CD4-positive, alpha-beta T cell treated with Interleukin-21 for 1 hour (primary cell): Measurements from ENCODE around the gene EPS8.
"Not testable (repeated sequence)": the region's sequence is repeated elsewhere in the genome, so short reads cannot be mapped to it uniquely, and the experiment has no call there.

ENCODE experiments used
- DNase-seq: peaks from one replicate; pipeline ENCODE4 v3.0.0-alpha.2; 2020

Gene EPS8

GRCh38 chr12:15752785-15753184 lies 36.4 kb downstream of the EPS8 start:
- DNase-seq: no peak

GRCh38 chr12:15751741-15752140 lies 37.4 kb downstream of the EPS8 start:
- DNase-seq: no peak

DNA sequence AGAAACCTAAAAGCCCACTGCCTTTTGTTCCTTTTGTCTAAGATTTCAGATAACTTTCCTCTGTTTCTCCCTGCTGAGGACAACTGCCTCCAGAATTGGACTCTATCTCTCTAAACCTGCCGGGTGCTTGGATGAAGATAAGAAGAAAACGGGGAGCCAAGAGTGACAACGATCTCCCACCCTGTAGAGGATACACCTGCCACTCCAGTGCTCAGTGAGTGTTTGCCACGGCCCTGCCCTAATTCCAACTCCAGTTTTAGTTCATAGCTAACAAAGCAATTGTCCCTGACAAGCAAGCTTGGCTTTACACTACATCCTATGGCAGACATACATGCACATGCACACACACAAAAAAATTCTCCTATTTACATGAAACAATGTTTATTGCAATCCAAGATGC lies 39.3 kb downstream of the EPS8 start:
- no peak for DNase-seq

DNA sequence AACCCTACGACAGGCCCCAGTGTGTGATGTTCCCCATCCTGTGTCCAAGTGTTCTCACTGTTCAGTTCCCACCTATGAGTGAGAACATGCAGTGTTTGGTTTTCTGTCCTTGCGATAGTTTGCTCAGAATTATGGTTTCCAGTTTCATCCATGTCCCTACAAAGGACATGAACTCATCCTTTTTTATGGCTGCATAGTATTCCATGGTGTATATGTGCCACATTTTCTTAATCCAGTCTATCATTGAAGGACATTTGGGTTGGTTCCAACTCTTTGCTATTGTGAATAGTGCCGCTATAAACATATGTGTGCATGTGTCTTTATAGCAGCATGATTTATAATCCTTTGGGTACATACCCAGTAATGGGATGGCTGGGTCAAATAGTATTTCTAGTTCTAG lies 47.3 kb downstream of the EPS8 start:
- DNase-seq: not testable (repeated sequence)

DNA sequence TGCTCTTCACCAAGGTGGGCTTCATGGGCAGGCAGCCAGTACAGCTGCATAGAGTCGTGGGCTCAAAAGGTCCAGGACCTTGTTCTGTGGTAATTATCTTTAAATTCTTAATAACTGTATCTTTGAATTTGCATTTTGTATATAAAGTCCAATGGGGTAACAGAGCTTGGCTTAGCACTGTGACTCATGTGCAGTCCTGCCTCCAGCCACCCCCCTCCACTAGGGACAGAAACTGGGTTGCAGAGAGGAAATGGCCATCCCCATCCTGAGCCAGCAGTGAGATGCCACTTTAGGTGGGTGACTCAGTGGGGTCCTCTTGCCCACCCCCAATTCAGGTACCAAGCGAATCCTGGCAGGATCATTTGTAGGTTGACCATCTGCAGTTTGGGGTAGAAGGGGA lies 48.1 kb downstream of the EPS8 start:
- DNase-seq: no peak

GRCh38 chr12:15740389-15740788 lies 48.8 kb downstream of the EPS8 start:
- DNase-seq: not testable (repeated sequence)

DNA sequence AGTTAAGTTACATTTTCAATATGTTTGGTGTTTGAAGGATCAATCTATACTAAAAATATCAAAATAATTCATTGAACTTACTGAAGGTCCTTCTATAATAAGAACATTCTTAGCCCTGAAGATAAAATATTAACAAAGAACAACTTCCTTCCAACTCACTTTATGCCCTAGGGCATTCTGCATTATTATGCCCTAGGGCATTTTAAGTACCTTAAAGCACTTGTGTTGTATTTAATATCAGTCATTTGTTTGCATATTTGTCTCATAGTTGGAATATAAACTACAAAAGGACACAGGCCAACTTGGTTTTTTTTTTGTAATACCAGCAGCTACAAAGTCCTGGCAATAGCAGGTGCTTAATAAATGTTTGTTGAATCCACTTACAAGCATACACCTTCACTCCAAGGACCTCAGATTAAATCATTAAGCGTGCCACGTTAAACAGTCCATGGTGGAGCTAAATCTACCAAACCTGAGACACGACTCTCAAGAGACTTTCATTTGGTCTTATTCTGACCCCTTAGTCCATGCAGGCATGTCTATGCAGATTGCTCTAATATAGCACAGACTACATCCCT lies 50.7 kb downstream of the EPS8 start:
- DNase-seq: no peak

GRCh38 chr12:15735837-15736615 lies 53.2 kb downstream of the EPS8 start:
- DNase-seq: no peak

DNA sequence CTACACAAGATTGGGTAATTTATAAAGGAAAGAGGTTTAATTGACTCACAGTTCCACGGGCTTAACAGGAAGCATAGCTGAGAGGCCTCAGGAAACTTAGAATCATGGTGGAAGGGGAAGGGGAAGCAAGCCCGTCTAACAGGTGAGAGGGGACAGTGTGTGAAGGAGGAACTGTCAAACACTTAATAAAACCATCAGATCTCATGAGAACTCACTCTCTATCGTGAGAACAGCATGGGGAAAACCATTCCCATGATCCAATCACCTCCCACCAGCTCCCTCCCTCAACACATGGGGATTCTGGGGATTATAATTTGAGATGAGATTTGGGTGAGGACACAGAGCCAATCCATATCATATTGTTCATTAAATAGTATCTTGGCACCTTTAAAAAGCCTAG lies 56.1 kb downstream of the EPS8 start:
- DNase-seq: no peak

- no peak for DNase-seq
Observed at GRCh38 chr12:15732341-15733061, 56.7 kb downstream of the EPS8 start.

DNA sequence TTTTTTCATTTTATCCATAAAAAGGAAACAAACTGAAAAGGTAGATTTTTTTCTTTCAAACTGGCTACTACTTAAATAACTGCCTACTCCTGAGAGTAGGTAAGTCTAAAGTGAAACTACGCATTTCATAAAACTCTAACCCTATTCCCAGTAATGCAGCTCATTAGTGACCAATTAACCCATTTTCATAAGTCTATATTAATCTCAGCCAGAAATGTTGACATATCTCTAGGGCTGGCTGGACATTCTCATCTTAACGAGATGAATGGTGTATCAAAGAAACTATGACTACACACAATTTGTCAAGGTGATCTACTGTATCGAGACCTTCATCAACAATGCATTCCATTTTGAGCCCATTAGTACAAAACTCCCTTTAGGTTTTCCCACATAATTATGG lies 57.2 kb downstream of the EPS8 start:
- no peak for DNase-seq

DNA sequence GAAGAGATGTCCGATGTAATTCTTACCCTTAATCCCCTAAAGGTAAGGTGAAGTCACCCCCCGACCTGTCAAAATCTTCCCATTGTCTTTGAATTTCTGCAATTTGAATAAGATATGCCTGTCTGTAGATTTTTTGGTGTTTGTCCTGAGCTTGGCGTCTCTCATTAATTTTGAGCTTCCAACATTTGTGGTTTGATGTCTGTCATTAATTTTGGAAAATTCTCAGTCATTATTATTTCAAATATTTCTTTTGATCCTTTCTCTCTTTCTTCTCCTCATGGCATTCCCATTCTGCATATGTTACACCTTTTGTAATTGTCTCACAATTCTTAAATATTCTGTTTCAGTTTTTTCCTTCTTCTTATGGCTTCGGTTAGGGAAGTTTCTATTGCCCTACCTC lies 60.1 kb downstream of the EPS8 start:
- no peak for DNase-seq

- no peak for DNase-seq
Observed at GRCh38 chr12:15728118-15728598, 61.0 kb downstream of the EPS8 start.

DNA sequence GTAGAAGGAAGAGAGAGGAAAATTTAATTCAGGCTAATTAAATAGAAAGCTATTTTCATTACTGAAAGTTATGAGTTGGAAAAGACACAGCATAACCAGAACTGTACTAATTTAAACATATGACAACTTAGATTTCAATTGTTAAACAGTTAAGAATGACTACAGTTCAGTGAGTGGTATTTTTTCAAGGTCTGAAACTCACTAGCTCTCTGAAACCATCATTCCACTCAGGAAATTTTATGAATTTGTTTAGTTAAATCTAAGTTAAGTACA lies 62.4 kb downstream of the EPS8 start:
- DNase-seq: no peak

DNA sequence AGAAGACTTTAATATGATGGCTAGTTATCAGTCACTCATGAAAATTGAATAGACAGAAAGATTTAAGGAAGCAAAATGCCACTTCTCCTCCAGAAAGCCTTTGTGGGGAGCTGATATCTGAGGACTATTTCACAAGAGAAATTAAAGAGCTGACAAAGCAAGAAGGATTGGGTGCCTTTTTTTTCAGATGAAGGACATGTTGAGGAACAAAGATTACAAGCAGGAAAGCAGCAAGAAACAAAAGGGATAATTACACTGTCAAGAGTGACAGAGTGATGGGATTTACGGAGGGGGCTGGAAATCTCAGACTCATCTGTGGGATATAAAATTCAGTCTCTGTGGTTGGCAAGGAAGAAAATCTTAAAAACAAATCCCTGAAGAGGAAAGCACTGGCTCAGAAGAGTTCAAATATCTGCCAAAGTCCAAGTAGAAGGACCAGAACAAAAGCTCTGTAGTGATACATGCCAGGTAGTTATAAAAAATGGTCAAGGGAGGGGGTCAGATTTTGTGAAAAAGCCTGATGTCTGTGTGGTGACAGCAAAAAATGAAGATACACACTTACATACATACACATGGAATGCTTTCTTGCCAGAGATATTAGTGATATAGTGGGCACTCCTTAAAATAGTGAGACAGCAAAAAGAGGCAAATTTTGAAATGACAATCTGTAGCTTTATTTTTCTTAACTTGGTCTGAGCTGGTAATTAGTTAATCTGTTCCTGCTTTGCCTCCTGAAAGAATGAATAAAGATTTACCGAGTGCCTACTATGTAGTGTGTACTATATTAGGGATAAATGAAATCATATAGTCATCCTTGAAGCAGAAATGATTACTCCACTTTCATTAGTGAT lies 62.9 kb downstream of the EPS8 start:
- DNase-seq: no peak

- DNase-seq: no peak
Observed at GRCh38 chr12:15722951-15723350, 66.2 kb downstream of the EPS8 start.

GRCh38 chr12:15721316-15722115 lies 67.7 kb downstream of the EPS8 start:
- DNase-seq: no peak

DNA sequence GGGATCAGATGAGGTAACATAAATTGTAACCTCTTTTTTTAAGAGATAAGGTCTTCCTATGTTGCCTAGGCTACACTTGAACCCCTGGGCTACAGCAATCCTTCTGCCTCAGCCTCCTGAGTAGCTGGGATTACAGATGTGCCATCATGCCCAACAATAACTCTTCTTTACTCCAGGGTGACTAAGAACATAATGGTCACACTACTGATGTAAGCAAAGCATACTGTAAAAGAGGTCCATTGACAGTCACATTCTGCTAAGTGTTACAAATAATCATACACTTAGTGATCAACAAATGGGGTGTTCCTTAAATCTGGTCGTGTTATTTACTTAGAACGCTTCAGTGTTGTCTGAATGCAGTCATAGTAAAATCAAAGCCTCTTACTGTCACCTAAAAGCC lies 68.9 kb downstream of the EPS8 start:
- DNase-seq: no peak

DNA sequence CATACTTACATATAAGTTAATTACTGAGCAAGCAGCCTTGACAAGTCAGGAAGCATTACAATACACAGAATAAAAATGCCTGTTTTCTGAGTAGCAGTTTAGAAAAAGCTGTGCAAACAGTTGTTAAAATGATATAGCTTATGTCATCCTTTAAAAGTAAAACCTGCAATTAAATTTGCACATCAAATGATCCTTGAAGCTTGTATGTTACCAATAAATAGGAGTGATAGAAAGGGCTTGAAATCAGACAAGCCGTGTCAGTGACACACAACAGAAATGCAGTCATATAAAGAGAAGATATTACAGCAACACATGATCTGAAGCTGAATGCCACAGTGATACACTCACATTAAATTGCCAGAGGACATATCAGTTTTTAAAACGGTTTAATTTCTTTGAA lies 70.0 kb downstream of the EPS8 start:
- DNase-seq: no peak

GRCh38 chr12:15717940-15718567 lies 71.1 kb downstream of the EPS8 start:
- DNase-seq: no peak

DNA sequence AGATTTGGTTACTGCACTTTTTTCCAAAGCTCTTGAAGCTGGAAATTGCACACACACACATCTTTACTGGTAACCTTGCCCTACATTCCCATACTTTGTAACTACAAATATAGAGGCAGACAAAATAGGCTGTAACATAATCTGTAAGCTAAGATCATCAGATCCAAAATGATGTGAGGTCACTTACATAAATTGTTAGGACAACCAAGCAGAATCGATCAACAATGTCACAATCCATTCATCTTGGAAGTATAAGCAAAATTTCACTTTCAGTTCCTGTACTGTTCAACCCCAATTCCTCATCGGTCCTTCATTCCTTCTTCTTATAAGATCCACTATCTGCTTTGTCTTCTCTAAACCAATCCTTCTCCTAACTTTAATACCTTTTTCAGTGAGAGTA lies 72.6 kb downstream of the EPS8 start:
- DNase-seq: no peak

- no peak for DNase-seq
Observed at GRCh38 chr12:15714256-15714655, 74.9 kb downstream of the EPS8 start.
